GM04503 (cell line): ENCODE data around the gene UTS2B.

Experiments used
- DNase-seq: peaks from one replicate; pipeline ENCODE4 v3.0.0-alpha.2; 2012; ENCODE audit warnings: low read depth

Gene UTS2B, protein sequence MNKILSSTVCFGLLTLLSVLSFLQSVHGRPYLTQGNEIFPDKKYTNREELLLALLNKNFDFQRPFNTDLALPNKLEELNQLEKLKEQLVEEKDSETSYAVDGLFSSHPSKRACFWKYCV

GRCh38 chr3:191329654-191330529, at the start of gene UTS2B:
UTS2B (minus strand) TSS chr3:191330526; CDS start chr3:191282189, 48,337 bp downstream.
- peak; percentile 15 for DNase-seq

DNA sequence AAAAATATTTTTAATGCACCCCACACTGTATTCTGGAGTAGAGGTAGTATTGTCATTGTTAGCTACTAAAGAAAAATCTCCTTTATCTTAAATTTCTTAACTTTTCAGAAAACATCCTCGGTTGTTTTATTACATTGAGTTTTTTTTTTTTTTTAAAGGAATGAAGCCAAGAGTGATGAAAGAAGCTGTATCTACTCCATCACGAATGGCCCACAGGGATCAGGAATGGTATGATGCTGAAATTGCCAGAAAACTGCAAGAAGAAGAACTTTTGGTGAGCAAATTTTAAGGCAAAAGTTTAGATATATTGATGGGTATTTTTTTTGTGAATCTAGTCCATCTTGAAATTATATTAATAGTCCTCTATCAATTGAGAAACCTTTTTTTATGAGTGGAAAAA, 49.7 kb upstream of the UTS2B start:
- no peak for DNase-seq

DNA sequence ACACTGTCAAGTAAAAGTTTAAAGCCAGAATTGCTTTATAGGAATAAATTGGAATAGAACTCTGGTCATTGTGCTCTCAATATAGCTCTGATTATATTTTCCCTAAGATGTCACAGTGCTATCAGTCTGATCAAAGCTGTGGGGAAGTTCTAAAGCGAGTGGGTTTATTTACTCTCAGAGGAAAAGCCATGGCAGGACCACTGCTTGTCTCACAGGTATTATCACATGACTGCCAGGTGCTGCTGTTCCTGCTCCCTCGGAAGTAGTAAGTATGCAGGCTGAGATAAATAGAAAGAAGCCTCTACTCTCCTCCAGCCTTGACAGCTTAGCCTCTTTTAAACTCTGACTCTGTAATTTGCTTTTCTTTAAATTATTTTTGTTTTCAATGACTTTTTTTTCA, 49.1 kb upstream of the UTS2B start:
- DNase-seq = no peak

DNA sequence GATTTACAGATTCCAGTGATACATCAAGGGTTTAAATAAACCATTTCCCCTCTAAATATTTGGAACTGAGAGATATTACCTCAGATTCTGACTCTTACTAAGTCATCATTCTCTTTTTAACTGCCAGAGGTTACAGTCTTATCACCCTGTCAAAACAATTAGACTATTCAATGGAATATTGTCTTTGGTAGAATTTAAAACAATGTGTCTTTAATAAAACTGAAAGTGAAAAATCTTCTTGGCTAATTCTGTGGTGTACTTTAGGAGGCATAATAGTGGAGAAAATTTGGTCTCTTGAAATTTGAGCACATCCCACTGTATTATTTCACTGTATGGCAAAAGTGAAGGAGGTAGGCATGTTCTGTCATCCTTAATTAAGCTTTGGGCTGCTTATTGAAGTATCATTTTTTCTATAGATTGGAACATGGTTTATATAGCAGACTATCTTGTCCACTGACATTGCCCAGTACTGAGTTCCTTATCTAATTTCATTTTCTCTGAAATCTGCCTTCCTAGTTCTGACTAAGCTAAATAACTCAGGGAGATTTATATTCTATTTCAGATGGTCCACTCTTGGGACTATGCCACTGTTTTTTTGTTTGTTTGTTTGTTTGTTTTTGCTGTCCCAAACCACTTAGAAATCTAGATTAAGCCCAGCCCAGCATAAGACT, 48.0 kb upstream of the UTS2B start:
- DNase-seq = no peak

- DNase-seq = peak; percentile 77
Observed at GRCh38 chr3:191376516-191377141, 46.3 kb upstream of the UTS2B start.

DNA sequence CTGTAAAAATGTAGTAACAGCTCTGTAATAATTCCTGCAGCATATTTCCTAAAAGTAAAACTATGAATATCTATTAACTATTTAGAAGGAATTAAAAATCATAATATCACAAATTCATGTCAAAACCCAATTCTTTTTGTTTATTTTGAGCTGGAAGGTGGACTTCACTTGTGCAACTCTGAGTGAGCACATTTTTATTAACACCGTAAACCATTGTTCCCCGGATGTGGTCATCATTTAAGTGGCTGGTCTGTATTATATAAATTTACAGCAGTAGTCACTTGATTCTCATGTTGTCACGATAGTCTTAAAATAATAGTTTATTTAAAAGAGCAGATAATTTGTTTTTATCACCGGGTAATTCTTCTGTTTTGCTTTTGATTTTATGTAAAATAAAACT, 43.0 kb upstream of the UTS2B start:
- DNase-seq = no peak

DNA sequence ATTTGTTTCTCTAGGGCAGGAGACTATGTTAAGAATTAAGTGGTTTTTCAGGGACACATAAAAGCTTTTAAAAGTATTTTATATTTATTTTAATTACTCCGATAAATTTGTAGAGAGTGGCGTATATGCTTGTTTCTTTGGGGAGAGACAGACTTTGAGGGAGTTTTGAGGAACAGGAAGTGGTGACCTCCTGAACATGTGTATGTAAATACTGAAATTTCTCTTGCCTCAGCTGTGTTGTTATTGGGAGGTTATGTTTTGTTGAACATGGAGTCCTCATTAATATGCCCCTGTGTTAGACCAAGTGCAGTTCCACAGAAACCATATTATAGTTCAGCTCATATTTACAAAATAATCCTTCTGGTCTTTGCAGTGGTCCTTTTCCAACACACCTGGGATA, 41.8 kb upstream of the UTS2B start:
- no peak for DNase-seq

GRCh38 chr3:191369616-191370010, 39.3 kb upstream of the UTS2B start:
- no peak for DNase-seq

DNA sequence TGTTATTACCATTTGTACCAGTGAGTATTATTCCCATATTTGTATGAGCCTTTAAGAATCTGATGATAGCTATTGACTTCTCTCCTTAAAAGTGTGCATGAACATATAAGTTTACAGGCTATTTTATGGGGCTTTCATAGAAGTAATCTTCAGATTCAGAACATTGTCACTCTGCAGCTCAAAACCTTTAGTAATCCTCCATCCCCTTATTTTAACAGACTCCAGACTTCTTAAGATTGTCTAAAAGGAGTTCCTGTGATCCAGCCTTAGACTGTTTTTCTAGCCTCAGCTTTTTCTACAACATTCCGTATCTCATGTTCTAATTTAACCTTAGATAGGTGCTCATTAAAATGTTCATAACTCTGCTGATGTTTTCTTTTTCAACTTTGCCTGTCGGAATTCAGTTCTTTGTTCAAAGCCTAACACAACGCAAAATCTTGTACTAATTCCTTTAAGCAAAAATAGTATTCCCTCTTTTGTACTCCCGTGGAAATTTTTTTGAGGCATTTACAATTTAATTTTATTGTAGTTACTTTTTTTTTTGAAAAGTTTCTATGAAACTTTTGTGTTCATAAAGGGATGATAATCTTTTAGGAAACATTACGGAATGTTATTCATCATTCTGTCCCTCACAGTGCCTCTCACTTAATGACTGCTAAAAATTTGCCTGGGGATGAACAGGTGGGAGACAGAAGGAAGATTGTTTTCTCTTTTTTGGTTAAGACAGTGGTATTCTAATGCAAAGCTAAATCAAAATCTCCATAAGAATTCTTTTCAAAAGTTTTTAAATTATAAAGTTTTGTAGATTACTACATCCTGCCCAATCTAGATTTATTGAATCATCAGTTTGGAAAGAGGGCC, 38.7 kb upstream of the UTS2B start:
- no peak for DNase-seq

- DNase-seq = no peak
Observed at GRCh38 chr3:191366675-191367074, 36.3 kb upstream of the UTS2B start.

GRCh38 chr3:191363221-191363620, 32.9 kb upstream of the UTS2B start:
- no peak for DNase-seq

DNA sequence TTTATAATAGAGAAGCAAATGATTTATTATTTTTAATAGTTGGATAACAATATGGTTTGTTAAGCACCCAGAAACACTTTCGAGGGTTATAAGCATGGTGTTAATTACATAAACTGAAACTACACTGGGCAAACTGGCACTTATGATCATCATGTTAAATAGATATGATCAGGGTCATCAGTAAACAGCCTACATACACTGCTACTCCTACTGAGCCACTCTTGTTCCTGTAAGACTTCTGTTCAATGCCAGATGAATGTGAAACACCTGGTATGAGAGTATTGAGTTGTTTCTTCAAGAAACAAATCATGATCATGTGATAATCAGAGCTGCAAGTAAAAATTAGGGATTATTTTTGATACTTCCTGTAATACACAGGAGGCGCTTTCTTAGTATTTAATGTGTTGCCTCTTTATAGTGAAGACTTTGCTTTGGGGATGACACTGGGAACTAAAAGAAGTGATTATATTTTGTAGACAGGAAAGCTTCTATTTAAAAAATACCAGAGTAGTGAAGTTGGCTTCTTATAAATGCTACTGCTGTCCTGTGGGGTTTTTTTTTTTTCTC, 32.3 kb upstream of the UTS2B start:
- DNase-seq = no peak

DNA sequence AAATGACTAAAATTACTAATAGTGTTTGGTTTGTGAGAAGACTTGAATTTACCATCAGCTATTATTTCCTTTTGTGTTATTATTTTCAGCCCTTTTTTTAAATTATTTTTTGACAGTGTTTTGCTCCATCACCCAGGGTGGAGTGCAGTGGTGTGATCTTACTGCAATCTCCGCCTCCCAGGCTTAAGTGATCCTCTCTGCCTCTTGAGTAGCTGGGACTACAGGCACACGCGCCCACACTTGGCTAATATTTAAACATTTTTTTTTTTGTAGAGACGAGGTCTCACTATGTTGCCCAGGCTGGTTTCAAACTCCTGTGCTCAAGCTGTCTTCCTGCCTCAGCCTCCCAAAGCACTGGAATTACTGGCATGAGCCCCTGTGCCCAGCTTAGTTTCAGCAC, 31.7 kb upstream of the UTS2B start:
- no peak for DNase-seq

GRCh38 chr3:191361456-191361855, 31.1 kb upstream of the UTS2B start:
- DNase-seq = no peak

GRCh38 chr3:191360620-191361019, 30.3 kb upstream of the UTS2B start:
- no peak for DNase-seq

- no peak for DNase-seq
Observed at GRCh38 chr3:191358929-191359328, 28.6 kb upstream of the UTS2B start.

GRCh38 chr3:191357909-191358308, 27.6 kb upstream of the UTS2B start:
- no peak for DNase-seq

GRCh38 chr3:191356631-191357439, 26.5 kb upstream of the UTS2B start:
- DNase-seq = peak; percentile 51

DNA sequence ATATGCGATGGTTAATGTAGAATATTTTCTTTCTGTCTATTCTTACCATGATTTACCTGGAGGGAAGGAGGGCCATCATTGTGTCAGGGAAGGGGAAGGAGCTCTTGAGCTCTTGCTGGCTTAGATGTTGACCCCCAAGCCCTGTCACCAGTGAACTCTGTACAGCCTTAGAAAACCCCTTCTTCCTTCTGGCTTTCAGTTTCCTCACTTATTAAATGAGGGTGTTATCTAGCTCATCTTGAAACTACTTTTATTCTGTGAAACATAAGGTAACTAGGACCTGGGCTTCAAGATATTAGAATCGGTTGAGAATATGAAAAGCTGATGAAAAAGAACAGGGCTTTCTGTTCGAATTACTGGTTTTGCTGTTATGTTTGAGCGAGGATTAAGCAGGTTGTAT, 25.1 kb upstream of the UTS2B start:
- no peak for DNase-seq

DNA sequence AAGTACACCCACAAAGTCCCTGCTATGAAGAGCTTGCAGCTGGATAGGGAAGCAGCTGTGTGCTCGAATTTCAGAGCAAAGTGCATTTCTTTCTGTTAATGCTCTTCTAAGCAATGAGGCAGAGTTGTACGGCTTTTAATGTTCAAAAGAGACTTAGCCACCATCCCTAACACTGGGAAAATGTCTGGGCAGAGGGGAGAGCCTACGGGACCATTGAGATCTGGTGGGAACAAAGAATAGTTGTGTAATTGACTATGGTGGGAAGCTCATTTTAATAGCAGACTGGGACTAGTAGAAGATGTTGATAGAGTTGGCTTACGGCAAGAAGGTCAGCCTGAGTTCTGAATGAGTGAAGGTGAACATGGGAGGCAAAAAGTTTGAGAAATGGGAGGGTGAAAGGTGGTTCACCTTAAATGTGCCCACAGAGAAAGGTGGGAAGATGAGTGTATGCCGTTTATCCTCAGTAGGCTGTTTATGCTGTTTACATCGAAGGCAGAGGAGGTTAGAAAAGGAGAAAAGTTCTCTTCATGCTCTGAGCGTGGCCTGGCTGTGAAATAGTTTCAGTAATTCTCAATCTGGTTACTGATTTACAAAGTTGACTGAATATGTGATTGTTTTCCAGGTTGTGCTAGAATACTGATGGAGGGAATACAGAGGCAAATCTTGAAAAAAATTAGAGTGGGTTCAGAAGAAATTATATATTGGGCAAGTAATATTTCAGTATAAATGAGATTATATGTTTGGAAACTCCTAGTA, 22.9 kb upstream of the UTS2B start:
- DNase-seq = no peak
